ENCODE measurements around the gene GABBR2.

DNA sequence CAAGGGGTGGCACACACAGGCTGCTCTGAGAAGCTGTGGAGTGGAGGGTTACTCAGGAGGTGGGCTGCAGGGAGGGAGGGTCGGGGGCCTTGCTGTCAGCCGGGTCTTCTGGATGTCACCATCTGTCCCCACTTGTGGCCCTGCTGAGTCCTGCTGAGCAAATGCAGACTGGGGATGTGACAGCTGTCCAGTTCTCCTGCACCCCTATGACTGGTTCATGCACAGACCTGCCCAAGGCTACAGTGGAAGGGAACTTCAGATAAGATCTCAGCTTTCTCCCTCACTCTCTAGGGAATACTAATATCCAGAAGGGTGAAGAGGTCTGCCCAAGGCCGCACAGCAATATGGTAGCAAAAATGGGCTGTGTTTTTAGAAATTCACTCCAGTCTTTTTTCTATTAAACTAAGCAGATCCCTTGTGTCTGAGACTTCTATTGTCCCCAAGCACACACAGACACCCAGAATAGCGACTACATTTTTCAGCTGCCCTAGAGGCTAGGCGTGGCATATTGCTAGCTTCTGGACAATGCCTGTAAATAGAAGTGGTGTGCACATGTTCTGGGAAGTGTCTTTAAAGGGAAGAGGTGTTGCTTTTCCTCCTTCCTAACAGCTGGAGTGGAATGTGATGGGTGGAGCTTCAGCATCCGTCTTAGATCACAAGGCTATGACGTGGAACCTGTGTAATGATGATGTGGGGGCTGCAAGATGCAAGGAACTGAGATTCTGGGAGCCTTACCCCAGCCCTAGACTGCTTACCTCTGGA lies 402.2 kb downstream of the GABBR2 start:
- TF ChIP-seq, protein P1, sequence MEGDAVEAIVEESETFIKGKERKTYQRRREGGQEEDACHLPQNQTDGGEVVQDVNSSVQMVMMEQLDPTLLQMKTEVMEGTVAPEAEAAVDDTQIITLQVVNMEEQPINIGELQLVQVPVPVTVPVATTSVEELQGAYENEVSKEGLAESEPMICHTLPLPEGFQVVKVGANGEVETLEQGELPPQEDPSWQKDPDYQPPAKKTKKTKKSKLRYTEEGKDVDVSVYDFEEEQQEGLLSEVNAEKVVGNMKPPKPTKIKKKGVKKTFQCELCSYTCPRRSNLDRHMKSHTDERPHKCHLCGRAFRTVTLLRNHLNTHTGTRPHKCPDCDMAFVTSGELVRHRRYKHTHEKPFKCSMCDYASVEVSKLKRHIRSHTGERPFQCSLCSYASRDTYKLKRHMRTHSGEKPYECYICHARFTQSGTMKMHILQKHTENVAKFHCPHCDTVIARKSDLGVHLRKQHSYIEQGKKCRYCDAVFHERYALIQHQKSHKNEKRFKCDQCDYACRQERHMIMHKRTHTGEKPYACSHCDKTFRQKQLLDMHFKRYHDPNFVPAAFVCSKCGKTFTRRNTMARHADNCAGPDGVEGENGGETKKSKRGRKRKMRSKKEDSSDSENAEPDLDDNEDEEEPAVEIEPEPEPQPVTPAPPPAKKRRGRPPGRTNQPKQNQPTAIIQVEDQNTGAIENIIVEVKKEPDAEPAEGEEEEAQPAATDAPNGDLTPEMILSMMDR (conservative IDR thresholded peaks at IDR 0.05; ENCODE audit: low read depth in 2 of 2): no peak
- TF ChIP-seq POLR2AphosphoS5 (IDR thresholded peaks at IDR 0.05; ENCODE audit: low read depth): no peak
- TF ChIP-seq EZH2 (IDR thresholded peaks at IDR 0.05; ENCODE audit: low read depth, unreplicated experiment): no peak
- no peak for TF ChIP-seq EZH2phosphoT487 (IDR thresholded peaks at IDR 0.05; ENCODE audit: unreplicated experiment)
- TF ChIP-seq, protein P2, sequence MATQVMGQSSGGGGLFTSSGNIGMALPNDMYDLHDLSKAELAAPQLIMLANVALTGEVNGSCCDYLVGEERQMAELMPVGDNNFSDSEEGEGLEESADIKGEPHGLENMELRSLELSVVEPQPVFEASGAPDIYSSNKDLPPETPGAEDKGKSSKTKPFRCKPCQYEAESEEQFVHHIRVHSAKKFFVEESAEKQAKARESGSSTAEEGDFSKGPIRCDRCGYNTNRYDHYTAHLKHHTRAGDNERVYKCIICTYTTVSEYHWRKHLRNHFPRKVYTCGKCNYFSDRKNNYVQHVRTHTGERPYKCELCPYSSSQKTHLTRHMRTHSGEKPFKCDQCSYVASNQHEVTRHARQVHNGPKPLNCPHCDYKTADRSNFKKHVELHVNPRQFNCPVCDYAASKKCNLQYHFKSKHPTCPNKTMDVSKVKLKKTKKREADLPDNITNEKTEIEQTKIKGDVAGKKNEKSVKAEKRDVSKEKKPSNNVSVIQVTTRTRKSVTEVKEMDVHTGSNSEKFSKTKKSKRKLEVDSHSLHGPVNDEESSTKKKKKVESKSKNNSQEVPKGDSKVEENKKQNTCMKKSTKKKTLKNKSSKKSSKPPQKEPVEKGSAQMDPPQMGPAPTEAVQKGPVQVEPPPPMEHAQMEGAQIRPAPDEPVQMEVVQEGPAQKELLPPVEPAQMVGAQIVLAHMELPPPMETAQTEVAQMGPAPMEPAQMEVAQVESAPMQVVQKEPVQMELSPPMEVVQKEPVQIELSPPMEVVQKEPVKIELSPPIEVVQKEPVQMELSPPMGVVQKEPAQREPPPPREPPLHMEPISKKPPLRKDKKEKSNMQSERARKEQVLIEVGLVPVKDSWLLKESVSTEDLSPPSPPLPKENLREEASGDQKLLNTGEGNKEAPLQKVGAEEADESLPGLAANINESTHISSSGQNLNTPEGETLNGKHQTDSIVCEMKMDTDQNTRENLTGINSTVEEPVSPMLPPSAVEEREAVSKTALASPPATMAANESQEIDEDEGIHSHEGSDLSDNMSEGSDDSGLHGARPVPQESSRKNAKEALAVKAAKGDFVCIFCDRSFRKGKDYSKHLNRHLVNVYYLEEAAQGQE (IDR thresholded peaks at IDR 0.05; ENCODE audit: unreplicated experiment): no peak
- TF ChIP-seq, protein P3, sequence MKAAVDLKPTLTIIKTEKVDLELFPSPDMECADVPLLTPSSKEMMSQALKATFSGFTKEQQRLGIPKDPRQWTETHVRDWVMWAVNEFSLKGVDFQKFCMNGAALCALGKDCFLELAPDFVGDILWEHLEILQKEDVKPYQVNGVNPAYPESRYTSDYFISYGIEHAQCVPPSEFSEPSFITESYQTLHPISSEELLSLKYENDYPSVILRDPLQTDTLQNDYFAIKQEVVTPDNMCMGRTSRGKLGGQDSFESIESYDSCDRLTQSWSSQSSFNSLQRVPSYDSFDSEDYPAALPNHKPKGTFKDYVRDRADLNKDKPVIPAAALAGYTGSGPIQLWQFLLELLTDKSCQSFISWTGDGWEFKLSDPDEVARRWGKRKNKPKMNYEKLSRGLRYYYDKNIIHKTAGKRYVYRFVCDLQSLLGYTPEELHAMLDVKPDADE (IDR thresholded peaks at IDR 0.05): no peak

Data from GM23338 (cell line).